Natural killer cell (primary cell): Measurements from ENCODE around the gene BCL2L11. TPM values are rescaled to one million over a fixed set of nuclear protein-coding genes. Genes with fewer than 3 reads are reported as not detected.

Source experiments
- ATAC-seq, 3 donors: fragments of 150-1000 bp in 2 of 3; fragments of 200-7000 bp in 1 of 3; cut with Tn5 transposase; 1 replicate in 1 of 3; 2 replicates in 2 of 3; pipeline ENCODE4 v1.10.0; 2021; ENCODE audit warnings: mild to moderate bottlenecking in 2 of 3, moderate library complexity in 2 of 3
- DNase-seq, 2 donors: peaks; one replicate each; pipeline versions ENCODE4 v3.0.0 to v3.0.0-alpha.2; 2013 to 2021; ENCODE audit warnings: mixed read lengths in 1 of 2
- H3K27ac ChIP-seq: one replicate; pipeline ENCODE4 v1.5.1; 2013; ENCODE audit warnings: mild to moderate bottlenecking, low read length
- H3K27me3 ChIP-seq: one replicate; pipeline ENCODE4 v1.6.1; 2013; ENCODE audit warnings: low read length; ENCODE audit not compliant: control insufficient read depth, insufficient read depth
- H3K36me3 ChIP-seq: one replicate; pipeline ENCODE4 v1.6.1; 2013; ENCODE audit warnings: low read length; ENCODE audit not compliant: control insufficient read depth, insufficient read depth
- H3K4me1 ChIP-seq: one replicate; pipeline ENCODE4 v1.6.1; 2013; ENCODE audit warnings: low read length; ENCODE audit not compliant: control insufficient read depth, insufficient read depth
- H3K4me3 ChIP-seq: one replicate; pipeline ENCODE4 v1.5.1; 2013; ENCODE audit warnings: low read length
- H3K9me3 ChIP-seq: one replicate; pipeline ENCODE4 v1.6.1; 2013; ENCODE audit warnings: low read length; ENCODE audit not compliant: control insufficient read depth, insufficient read depth
- H3K27ac Mint-ChIP-seq, 2 donors: one replicate each; pipeline ENCODE4 v1.8.0; 2022; ENCODE audit warnings: mild to moderate bottlenecking in 2 of 2, mixed read lengths in 2 of 2, moderate library complexity in 1 of 2
- H3K27me3 Mint-ChIP-seq, 2 donors: one replicate each; pipeline ENCODE4 v1.8.0; 2022; ENCODE audit warnings: low read depth in 2 of 2, mixed read lengths in 2 of 2
- H3K36me3 Mint-ChIP-seq: one replicate; pipeline ENCODE4 v1.8.0; 2022; ENCODE audit warnings: mixed read lengths
- H3K4me1 Mint-ChIP-seq, 2 donors: one replicate each; pipeline ENCODE4 v1.8.0; 2022; ENCODE audit warnings: mixed read lengths in 2 of 2
- H3K4me3 Mint-ChIP-seq: one replicate; pipeline ENCODE4 v1.8.0; 2022; ENCODE audit warnings: mild to moderate bottlenecking, moderate library complexity, mixed read lengths
- H3K9me3 Mint-ChIP-seq, 2 donors: one replicate each; pipeline ENCODE4 v1.8.0; 2022; ENCODE audit warnings: mixed read lengths in 2 of 2
- CTCF ChIP-seq: fragments of 200-600 bp; IDR thresholded peaks from one replicate; pipeline ENCODE4 v1.8.0; 2022; ENCODE audit warnings: antibody characterized with exemption
- WGBS: methylation state at CpG from one replicate; pipeline ENCODE4 v1.1.7; 2013; ENCODE audit warnings: missing lambda C conversion rate; ENCODE audit not compliant: insufficient coverage; 5-methylcytosine and 5-hydroxymethylcytosine counted together
- intact Hi-C: fragments of 100-400 bp; cut with micrococcal nuclease; formaldehyde crosslinking; loops from one replicate; pipeline ENCODE4 v1.14.2; 2022
- total RNA-seq, 4 donors: library from RNA; stranded (reverse); fragments of 120-200 nt in 1 of 4; gene quantifications; one replicate each; pipeline versions ENCODE4 v1.2.3 to v1.2.4, GENCODE V29; 2013 to 2022

The BCL2L11 gene
- total RNA-seq, 3 donors from 2014 or later (not counting 1 experiment from before 2014, with no cell fraction given) = 27.4 to 56.9 (median 39.9) TPM

GRCh38 chr2:111149882-111150455 is 29.3 kb downstream of the BCL2L11 start:
- intact Hi-C loops = no loop called here

GRCh38 chr2:111154758-111155157 is 34.0 kb downstream of the BCL2L11 start:
- Histone ChIP-seq H3K4me3 (no peak overlapping the region), H3K27me3 (no peaks in the 10 kb centered on the region), H3K4me1 (peaks cover 5% of the 10 kb centered on the region), H3K27ac (no peak overlapping the region), H3K9me3 (no peaks in the 10 kb centered on the region), H3K36me3 (peaks cover 25% of the 10 kb centered on the region)
- Mint-ChIP-seq H3K4me3 (no peak overlapping the region), H3K36me3 (no peaks in the 10 kb centered on the region), H3K4me1 (peaks cover 5 to 12% of the 10 kb centered on the region in 2 donors), H3K27me3 (no peaks in the 10 kb centered on the region), H3K27ac (no peak overlapping the region), H3K9me3 (no peaks in the 10 kb centered on the region)
- no peak for TF ChIP-seq CTCF
- WGBS = 88% methylated on average over 6 of the region's 6 CpGs
- intact Hi-C loops = no loop called here
- DNase-seq (no peak), ATAC-seq (no peak)

More at GRCh38 chr2:111149882-111150455, 29.3 kb downstream of the BCL2L11 start:
- Histone ChIP-seq H3K27ac (no peak overlapping the region), H3K36me3 (peaks cover 19% of the 10 kb centered on the region), H3K27me3 (no peaks in the 10 kb centered on the region), H3K4me3 (no peak overlapping the region), H3K9me3 (no peaks in the 10 kb centered on the region), H3K4me1 (no peaks in the 10 kb centered on the region)
- H3K36me3 Mint-ChIP-seq = no peaks in the 10 kb centered on the region
- no peak overlapping the region for H3K4me3 Mint-ChIP-seq
- no peak for ATAC-seq
- no peak overlapping the region for H3K27ac Mint-ChIP-seq
- WGBS = 95% methylated on average over 4 of the region's 7 CpGs
- H3K9me3 Mint-ChIP-seq = no peaks in the 10 kb centered on the region
- TF ChIP-seq CTCF = no peak
- peaks cover 2 to 15% of the 10 kb centered on the region in 2 donors for H3K4me1 Mint-ChIP-seq
- DNase-seq = no peak
- H3K27me3 Mint-ChIP-seq = no peaks in the 10 kb centered on the region

GRCh38 chr2:111155610-111156009 is 34.9 kb downstream of the BCL2L11 start:
- TF ChIP-seq CTCF = no peak
- no peak for DNase-seq
- Mint-ChIP-seq H3K36me3 (no peaks in the 10 kb centered on the region), H3K27me3 (no peaks in the 10 kb centered on the region), H3K4me1 (peaks cover 5 to 18% of the 10 kb centered on the region in 2 donors), H3K27ac (no peak overlapping the region), H3K9me3 (no peaks in the 10 kb centered on the region), H3K4me3 (no peak overlapping the region)
- H3K9me3 ChIP-seq = no peaks in the 10 kb centered on the region
- H3K27ac ChIP-seq = no peak overlapping the region
- H3K27me3 ChIP-seq = no peaks in the 10 kb centered on the region
- peaks cover 25% of the 10 kb centered on the region for H3K36me3 ChIP-seq
- intact Hi-C loops = no loop called here
- H3K4me1 ChIP-seq = peaks cover 5% of the 10 kb centered on the region
- 100% methylated on average over 1 of the region's 1 CpG for WGBS
- no peak overlapping the region for H3K4me3 ChIP-seq
- ATAC-seq = no peak

GRCh38 chr2:111156529-111156928 is 35.8 kb downstream of the BCL2L11 start:
- no peak for ATAC-seq
- H3K27ac Mint-ChIP-seq = peak overlapping the region in 1 of 2 donors; percentile 38

More at GRCh38 chr2:111156529-111156928, 35.8 kb downstream of the BCL2L11 start:
- WGBS = 93% methylated on average over 7 of the region's 8 CpGs
- Mint-ChIP-seq H3K9me3 (no peaks in the 10 kb centered on the region), H3K4me1 (peaks cover 5 to 18% of the 10 kb centered on the region in 2 donors), H3K36me3 (no peaks in the 10 kb centered on the region), H3K27me3 (no peaks in the 10 kb centered on the region), H3K4me3 (no peak overlapping the region)
- Histone ChIP-seq H3K36me3 (peaks cover 23% of the 10 kb centered on the region), H3K4me1 (peaks cover 5% of the 10 kb centered on the region), H3K9me3 (no peaks in the 10 kb centered on the region), H3K27me3 (no peaks in the 10 kb centered on the region), H3K27ac (no peak overlapping the region), H3K4me3 (no peak overlapping the region)
- TF ChIP-seq CTCF = no peak
- no peak for DNase-seq
- intact Hi-C loops = no loop called here
